Pons (tissue), 1 donor: ENCODE measurements around the gene TCEA2.

Experiments used
- DNase-seq: peaks from one replicate; pipeline ENCODE4 v3.0.0-alpha.2; 2016; ENCODE audit warnings: low spot score

TCEA2 gene

GRCh38 chr20:64093013-64093503, 30.1 kb downstream of the TCEA2 start:
- no peak for DNase-seq

- DNase-seq, result no peak
Measured at GRCh38 chr20:64095455-64095854, 32.5 kb downstream of the TCEA2 start.

- no peak for DNase-seq
Measured at GRCh38 chr20:64095927-64096326, 32.9 kb downstream of the TCEA2 start.

- DNase-seq, result no peak
Measured at GRCh38 chr20:64096535-64096934, 33.5 kb downstream of the TCEA2 start.

- DNase-seq, result no peak
Measured at GRCh38 chr20:64098471-64099013, 35.5 kb downstream of the TCEA2 start.

GRCh38 chr20:64099086-64099786, 36.2 kb downstream of the TCEA2 start:
- no peak for DNase-seq

- DNase-seq, result no peak
Measured at GRCh38 chr20:64099880-64100565, 37.0 kb downstream of the TCEA2 start.

- DNase-seq, result no peak
Measured at GRCh38 chr20:64100566-64100888, 37.5 kb downstream of the TCEA2 start.

GRCh38 chr20:64100946-64101688, 38.1 kb downstream of the TCEA2 start:
- DNase-seq, result no peak

GRCh38 chr20:64101731-64102621, 39.0 kb downstream of the TCEA2 start:
- no peak for DNase-seq

- no peak for DNase-seq
Measured at GRCh38 chr20:64102647-64103354, 39.8 kb downstream of the TCEA2 start.

GRCh38 chr20:64103871-64104666, 41.1 kb downstream of the TCEA2 start:
- no peak for DNase-seq

- no peak for DNase-seq
Measured at GRCh38 chr20:64104667-64105451, 41.9 kb downstream of the TCEA2 start.

GRCh38 chr20:64105846-64106434, 42.9 kb downstream of the TCEA2 start:
- DNase-seq, result no peak

- DNase-seq, result no peak
Measured at GRCh38 chr20:64106435-64106961, 43.5 kb downstream of the TCEA2 start.

- DNase-seq, result no peak
Measured at GRCh38 chr20:64106981-64107735, 44.2 kb downstream of the TCEA2 start, which contains the start of gene NPBWR2. TSS of gene NPBWR2 (minus strand) at chr20:64107565. CDS start at chr20:64106831, 734 bp downstream.

- DNase-seq, result no peak
Measured at GRCh38 chr20:64107736-64108457, 44.9 kb downstream of the TCEA2 start.
